Smooth muscle cell (in vitro differentiated cells): ENCODE results near the gene RIMBP2. TPM values are rescaled to one million over a fixed set of nuclear protein-coding genes. Genes with fewer than 3 reads are reported as not detected.
A peak's percentile ranks its signal among the peaks of the same experiment; 100 is the strongest.

Experiments
- DNase-seq: peaks from one replicate; lab custom pipeline; 2025; ENCODE audit not compliant: unreplicated experiment; lab: John Stamatoyannopoulos, UW
- H2AFZ ChIP-seq: fragments of 200-600 bp; sonication (generic); 2 replicates; pipeline ENCODE4 v1.6.0; 2016; ENCODE audit warnings: antibody characterized with exemption, low read depth, mild to moderate bottlenecking
- H3F3A ChIP-seq: fragments of 200-600 bp; sonication (generic); 2 replicates; pipeline ENCODE4 v1.6.0; 2017; ENCODE audit warnings: antibody characterized with exemption, low read depth
- H3K27ac ChIP-seq: fragments of 200-600 bp; sonication (generic); 2 replicates; pipeline ENCODE4 v1.5.1; 2016; ENCODE audit warnings: low read depth, mild to moderate bottlenecking
- H3K27me3 ChIP-seq: fragments of 200-600 bp; sonication (generic); 2 replicates; pipeline ENCODE4 v1.6.1; 2016; ENCODE audit warnings: low read depth, mild to moderate bottlenecking
- H3K36me3 ChIP-seq: fragments of 200-600 bp; sonication (generic); 2 replicates; pipeline ENCODE4 v1.5.1; 2016; ENCODE audit warnings: low read depth
- H3K4me1 ChIP-seq: fragments of 200-600 bp; sonication (generic); 2 replicates; pipeline ENCODE4 v1.5.1; 2016; ENCODE audit warnings: low read depth
- H3K4me2 ChIP-seq: fragments of 200-600 bp; sonication (generic); 2 replicates; pipeline ENCODE4 v1.6.0; 2016; ENCODE audit warnings: mild to moderate bottlenecking
- H3K4me3 ChIP-seq: fragments of 200-600 bp; sonication (generic); 2 replicates; pipeline ENCODE4 v1.5.1; 2016; ENCODE audit warnings: mild to moderate bottlenecking
- H3K79me2 ChIP-seq: fragments of 200-600 bp; sonication (generic); 2 replicates; pipeline ENCODE4 v1.6.0; 2016; ENCODE audit warnings: low read depth, mild to moderate bottlenecking
- H3K9ac ChIP-seq: fragments of 200-600 bp; sonication (generic); 2 replicates; pipeline ENCODE4 v1.6.0; 2016; ENCODE audit warnings: low read depth
- H3K9me3 ChIP-seq: fragments of 200-600 bp; sonication (generic); replicated peaks from 2 replicates; pipeline ENCODE4 v1.5.1; 2016; ENCODE audit warnings: low read depth
- H4K20me1 ChIP-seq: fragments of 200-600 bp; sonication (generic); 2 replicates; pipeline ENCODE4 v1.6.0; 2016; ENCODE audit warnings: low read depth
- CTCF ChIP-seq: fragments of 200-600 bp; sonication (generic); IDR thresholded peaks from 2 replicates; pipeline ENCODE4 v1.5.1; 2017; ENCODE audit warnings: borderline replicate concordance, mild to moderate bottlenecking, antibody characterized with exemption; ENCODE audit not compliant: insufficient read depth, poor library complexity, severe bottlenecking
- WGBS: methylation state at CpG from one replicate; pipeline ENCODE4 v1.1.7; 2016; ENCODE audit warnings: low lambda C conversion rate; 5-methylcytosine and 5-hydroxymethylcytosine counted together
- polyA plus RNA-seq: library from polyadenylated mRNA; unstranded; fragments of >200 nt; fragmentation: Nextera tagmentation; extraction: Ambion mirVana; gene quantifications from 2 replicates; pipeline ENCODE4 v1.2.1, GENCODE V29; 2016
- total RNA-seq: library from RNA; depleted of rRNA; stranded (reverse); fragments of >200 nt; gene quantifications from 2 replicates; pipeline ENCODE4 v1.2.3, GENCODE V29; 2014

RIMBP2 gene
- total and polyA plus RNA-seq, 2 experiments from 2014 or later, result 2.3 TPM; not detected in 1

- Histone ChIP-seq H3K4me2 (no peak overlapping the region), H4K20me1 (no peaks in the 10 kb centered on the region), H3K9me3 (no peaks in the 10 kb centered on the region), H3K27ac (no peak overlapping the region), H3K27me3 (peaks cover 3% of the 10 kb centered on the region), H3K36me3 (no peaks in the 10 kb centered on the region), H3K4me1 (no peaks in the 10 kb centered on the region), H3F3A (no peaks in the 10 kb centered on the region), H2AFZ (no peak overlapping the region), H3K4me3 (no peak overlapping the region), H3K79me2 (no peaks in the 10 kb centered on the region), H3K9ac (no peak overlapping the region)
- TF ChIP-seq CTCF, result no peak
- WGBS, result 97% methylated on average over 4 of the region's 4 CpGs
- DNase-seq, result no peak
Observed at GRCh38 chr12:130764073-130764472, 48.0 kb upstream of the RIMBP2 start.

- Histone ChIP-seq H3K27me3 (no peaks in the 10 kb centered on the region), H2AFZ (no peak overlapping the region), H3K27ac (no peak overlapping the region), H3K79me2 (no peaks in the 10 kb centered on the region), H4K20me1 (no peaks in the 10 kb centered on the region), H3K9ac (no peak overlapping the region), H3K9me3 (no peaks in the 10 kb centered on the region), H3K36me3 (no peaks in the 10 kb centered on the region), H3K4me3 (no peak overlapping the region), H3K4me2 (no peak overlapping the region), H3F3A (no peaks in the 10 kb centered on the region), H3K4me1 (no peaks in the 10 kb centered on the region)
- TF ChIP-seq CTCF, result no peak
- 86% methylated on average over 10 of the region's 10 CpGs for WGBS
- DNase-seq, result no peak
Observed at GRCh38 chr12:130762319-130762675, 46.2 kb upstream of the RIMBP2 start.

- peak; percentile 60 for TF ChIP-seq CTCF
- Histone ChIP-seq H3K4me3 (no peak overlapping the region), H3K27ac (no peak overlapping the region), H3K27me3 (no peaks in the 10 kb centered on the region), H2AFZ (no peak overlapping the region), H3K9ac (no peak overlapping the region), H3K4me1 (no peaks in the 10 kb centered on the region), H3K36me3 (no peaks in the 10 kb centered on the region), H3F3A (no peaks in the 10 kb centered on the region), H3K9me3 (no peaks in the 10 kb centered on the region), H4K20me1 (no peaks in the 10 kb centered on the region), H3K79me2 (no peaks in the 10 kb centered on the region), H3K4me2 (no peak overlapping the region)
- DNase-seq, result peak; percentile 3
- 59% methylated on average over 28 of the region's 29 CpGs for WGBS
Observed at GRCh38 chr12:130761537-130762318, 45.6 kb upstream of the RIMBP2 start.
